Measurements from ENCODE around the gene INTS14. TPM values are rescaled to one million over a fixed set of nuclear protein-coding genes. Genes with fewer than 3 reads are reported as not detected.

Gene INTS14
- total and polyA plus RNA-seq, 9 of the 15 experiments (the other 6 are each of a cell fraction or from before 2014, with no cell fraction given) = 30.5 to 92.4 (median 46.5) TPM

GRCh38 chr15:65623103-65623502 is 12.2 kb upstream of the INTS14 start:
- FAIRE-seq (no peak), DNase-seq (ENCODE audit: extremely low read depth in 1 of 4, low spot score in 3 of 4) (no peak), ATAC-seq (no peak)
- BruUV-seq (replicated peaks) = no TSS peak
- H3K4me3 ChIP-seq = no peak overlapping the region
- H4K20me1 ChIP-seq (replicated peaks; ENCODE audit: control insufficient read depth, insufficient read depth, low read length) = no peaks in the 10 kb centered on the region; the same call in 1 of the 2 replicates
- H3K9ac ChIP-seq (ENCODE audit: insufficient read depth in 1 of 2, low read depth in 2 of 2, low read length in 2 of 2) = no peak overlapping the region
- ChIA-PET POLR2A (interaction anchor here (0.5 to 1.1 kb wide), 2 partner anchors 8 to 24 kb away, joined by 3 to 4 read pairs; no protein-coding TSS in a partner anchor), CTCF (ENCODE audit: low intra/inter-chr PET ratio) (no interaction called here)
- in situ Hi-C loops (cut with MboI) (no loop called here), intact Hi-C loops (cut with micrococcal nuclease) (no loop called here)
- H3K4me2 ChIP-seq (ENCODE audit: insufficient read depth, low read length) = no peak overlapping the region
- no peak overlapping the region for H3K27ac ChIP-seq (ENCODE audit: extremely low read depth, low read depth, low read length)
- peak; percentile 82 for TF ChIP-seq RBM25 (IDR thresholded peaks at IDR 0.05; ENCODE audit: low read depth, low read length, severe bottlenecking)
- TF ChIP-seq ZNF668 (CRISPR knock-in tag; IDR thresholded peaks at IDR 0.05) = no peak
- H2AFZ ChIP-seq (ENCODE audit: low read depth, low read length) = no peak overlapping the region
- H3K9me1 ChIP-seq (ENCODE audit: control insufficient read depth, insufficient read depth, low read length) = no peaks in the 10 kb centered on the region
- no peaks in the 10 kb centered on the region for H3K27me3 ChIP-seq (ENCODE audit: control insufficient read depth in 2 of 2, insufficient read depth in 2 of 2, low read length in 2 of 2)
- H3K36me3 ChIP-seq (ENCODE audit: control insufficient read depth, insufficient read depth, low read length) = no peaks in the 10 kb centered on the region
- H3K79me2 ChIP-seq (ENCODE audit: control insufficient read depth, insufficient read depth, low read length) = no peaks in the 10 kb centered on the region
- peaks cover 3 to 16% of the 10 kb centered on the region in 2 experiments; a peak in 3 of 5 replicates for H3K4me1 ChIP-seq (replicated peaks in 1 of 2; ENCODE audit: control insufficient read depth in 2 of 2, insufficient read depth in 2 of 2, low read length in 2 of 2)
- no peaks in the 10 kb centered on the region for H3K9me3 ChIP-seq (replicated peaks; ENCODE audit: control insufficient read depth, insufficient read depth, low read depth, low read length)

- no peak within 1 kb of the TSS for H3K4me2 ChIP-seq (ENCODE audit: insufficient read depth, low read length)
- no peaks in the 10 kb centered on the region for H3K79me2 ChIP-seq (ENCODE audit: control insufficient read depth, insufficient read depth, low read length)
- in situ Hi-C loops (cut with MboI) (no loop called here), intact Hi-C loops (cut with micrococcal nuclease) (no loop called here)
- TF ChIP-seq SPI1 (IDR thresholded peaks at IDR 0.05; ENCODE audit: borderline replicate concordance, low read depth, low read length) (no peak), NR3C1 (CRISPR knock-in tag; IDR thresholded peaks at IDR 0.05) (no peak), CBX2 (IDR thresholded peaks at IDR 0.05; ENCODE audit: insufficient read depth, low read length, poor library complexity, severe bottlenecking) (no peak), LCOR (CRISPR knock-in tag; IDR thresholded peaks at IDR 0.05) (no peak), ARNT (IDR thresholded peaks at IDR 0.05) (no peak)
- H2AFZ ChIP-seq (ENCODE audit: low read depth, low read length) = no peak within 1 kb of the TSS
- CTCF ChIA-PET (ENCODE audit: low intra/inter-chr PET ratio) = no interaction called here
- FAIRE-seq (no peak), DNase-seq (ENCODE audit: extremely low read depth in 1 of 4, low spot score in 3 of 4) (no peak), ATAC-seq (no peak)
- POLR2A ChIA-PET = interaction anchor here (1.0 to 1.6 kb wide), 4 partner anchors 9 to 23 kb away, joined by 3 to 10 read pairs (median 3); partner anchors contain the start of gene INTS14
- H3K4me3 ChIP-seq = no peak within 1 kb of the TSS
- H3K9me3 ChIP-seq (replicated peaks; ENCODE audit: control insufficient read depth, insufficient read depth, low read depth, low read length) = no peaks in the 10 kb centered on the region
- H3K27me3 ChIP-seq (ENCODE audit: control insufficient read depth in 2 of 2, insufficient read depth in 2 of 2, low read length in 2 of 2) = no peaks in the 10 kb centered on the region
- no peaks in the 10 kb centered on the region for H3K36me3 ChIP-seq (ENCODE audit: control insufficient read depth, insufficient read depth, low read length)
- 67% methylated on average over 6 of the region's 6 CpGs for WGBS (ENCODE audit: insufficient coverage, low coverage, missing lambda C conversion rate)
- peak within 1 kb of the TSS in 1 of 2 experiments; percentile 13; a peak in 1 of 4 replicates for H3K9ac ChIP-seq (ENCODE audit: insufficient read depth in 1 of 2, low read depth in 2 of 2, low read length in 2 of 2)
- peaks cover 3 to 10% of the 10 kb centered on the region in 2 experiments; a peak in 3 of 5 replicates for H3K4me1 ChIP-seq (replicated peaks in 1 of 2; ENCODE audit: control insufficient read depth in 2 of 2, insufficient read depth in 2 of 2, low read length in 2 of 2)
- H3K27ac ChIP-seq (ENCODE audit: extremely low read depth, low read depth, low read length) = no peak within 1 kb of the TSS
- H3K9me1 ChIP-seq (ENCODE audit: control insufficient read depth, insufficient read depth, low read length) = no peaks in the 10 kb centered on the region
- no TSS peak for BruUV-seq (replicated peaks)
- no peaks in the 10 kb centered on the region; the same call in 1 of the 2 replicates for H4K20me1 ChIP-seq (replicated peaks; ENCODE audit: control insufficient read depth, insufficient read depth, low read length)
Measured at GRCh38 chr15:65621638-65622037, 10.7 kb upstream of the INTS14 start, which contains the start of gene SLC24A1. Gene SLC24A1, plus strand, starts transcription at chr15:65621938. Its CDS starts 2,143 bp downstream, at chr15:65624081.
